AML-193 (cell line): ENCODE measurements around the gene ZBTB47.
A peak's percentile ranks its signal among the peaks of the same experiment; 100 is the strongest.

Source experiments
- DNase-seq, 2 experiments: peaks; one replicate each; lab custom pipeline; 2025; lab: John Stamatoyannopoulos, UW

Gene ZBTB47

GRCh38 chr3:42653560-42654330 is at the start of gene ZBTB47:
Gene ZBTB47 (plus strand): TSS chr3:42653697. CDS start chr3:42658356, 4,659 bp downstream.
- peak; percentile 41 to 50 for DNase-seq

- no peak for DNase-seq
These were observed 47.8 kb upstream of the ZBTB47 start for GRCh38 chr3:42605546-42606173.

GRCh38 chr3:42608581-42608980 is 44.9 kb upstream of the ZBTB47 start:
- no peak for DNase-seq

GRCh38 chr3:42610976-42611375 is 42.5 kb upstream of the ZBTB47 start:
- no peak for DNase-seq

GRCh38 chr3:42612217-42612616 is 41.3 kb upstream of the ZBTB47 start:
- DNase-seq, result no peak

- DNase-seq, result no peak
These were observed 40.6 kb upstream of the ZBTB47 start for GRCh38 chr3:42612928-42613327.

DNA sequence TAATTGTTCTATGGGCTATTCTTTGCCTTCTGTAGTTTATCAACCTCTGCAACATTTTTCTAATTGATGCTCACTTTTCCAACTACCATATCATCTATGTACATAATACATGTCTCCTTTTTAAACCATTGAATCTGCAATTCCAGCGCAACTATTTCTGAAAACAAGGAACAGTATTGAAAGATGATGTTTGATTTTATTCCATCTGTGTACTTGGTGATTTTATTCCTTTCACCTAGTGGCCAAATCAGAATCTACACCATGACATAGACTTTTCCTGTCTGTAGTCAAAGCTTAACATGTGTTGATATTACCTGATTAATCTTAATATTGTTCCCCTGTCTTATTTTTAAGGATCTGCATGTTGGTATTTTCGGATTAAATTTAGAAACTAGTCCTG is 40.0 kb upstream of the ZBTB47 start:
- peak; percentile 26 to 54 for DNase-seq

DNA sequence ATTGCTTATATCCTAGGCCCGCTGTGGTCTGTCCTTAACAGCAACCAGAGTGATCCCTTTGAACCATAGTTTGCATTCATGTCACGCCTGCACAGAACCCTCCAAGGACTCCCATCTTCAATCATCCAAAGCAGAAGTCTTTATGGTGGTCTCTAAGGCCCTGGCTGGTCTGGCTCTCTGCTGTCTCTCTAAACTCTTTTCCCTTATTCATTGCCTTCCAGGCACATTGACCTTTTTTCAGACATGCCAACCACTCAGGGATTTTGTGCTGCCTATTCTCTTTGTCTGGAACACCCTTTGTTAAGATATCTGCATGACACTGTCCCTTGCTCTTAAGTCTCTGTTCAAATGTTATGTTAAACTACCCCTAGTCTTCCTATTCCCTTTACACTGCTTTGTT is 21.9 kb upstream of the ZBTB47 start:
- DNase-seq, result no peak

DNA sequence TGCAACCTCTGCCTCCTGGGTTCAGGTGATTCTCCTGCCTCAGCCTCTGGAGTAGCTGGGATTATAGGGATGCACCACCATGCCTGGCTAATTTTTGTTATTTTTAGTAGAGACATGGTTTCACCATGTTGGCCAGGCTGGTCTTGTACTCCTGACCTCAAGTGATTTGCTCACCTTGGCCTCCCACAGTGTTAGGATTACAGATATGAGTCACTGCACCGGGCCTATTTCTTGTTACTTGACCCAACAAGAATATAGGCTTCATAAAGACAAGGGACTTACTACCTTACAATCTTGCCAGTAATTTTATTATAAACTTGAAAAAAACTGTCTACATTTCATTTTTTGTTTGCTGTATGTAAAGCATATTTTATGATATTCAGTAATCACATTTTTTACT is 21.4 kb upstream of the ZBTB47 start:
- DNase-seq, result no peak

GRCh38 chr3:42633544-42633943 is 20.0 kb upstream of the ZBTB47 start:
- no peak for DNase-seq

GRCh38 chr3:42635111-42635510 is 18.4 kb upstream of the ZBTB47 start:
- peak; percentile 26 to 31 for DNase-seq

DNA sequence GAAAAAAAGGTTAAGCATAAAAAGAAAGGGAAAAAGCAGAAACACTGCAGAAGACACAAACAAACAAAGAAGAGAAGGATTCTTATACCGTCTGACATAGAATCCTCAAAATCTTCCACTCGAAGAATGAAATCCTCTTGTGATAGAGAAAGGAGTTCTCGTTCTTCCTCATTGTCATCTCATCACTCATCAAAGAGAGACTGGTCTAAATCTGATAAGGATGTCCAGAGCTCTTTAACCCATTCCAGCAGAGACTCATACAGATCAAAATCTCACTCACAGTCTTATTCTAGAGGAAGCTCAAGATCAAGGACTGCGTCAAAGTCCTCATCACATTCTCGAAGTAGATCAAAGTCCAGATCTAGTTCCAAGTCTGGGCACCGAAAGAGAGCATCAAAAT is 16.5 kb upstream of the ZBTB47 start:
- no peak for DNase-seq

DNA sequence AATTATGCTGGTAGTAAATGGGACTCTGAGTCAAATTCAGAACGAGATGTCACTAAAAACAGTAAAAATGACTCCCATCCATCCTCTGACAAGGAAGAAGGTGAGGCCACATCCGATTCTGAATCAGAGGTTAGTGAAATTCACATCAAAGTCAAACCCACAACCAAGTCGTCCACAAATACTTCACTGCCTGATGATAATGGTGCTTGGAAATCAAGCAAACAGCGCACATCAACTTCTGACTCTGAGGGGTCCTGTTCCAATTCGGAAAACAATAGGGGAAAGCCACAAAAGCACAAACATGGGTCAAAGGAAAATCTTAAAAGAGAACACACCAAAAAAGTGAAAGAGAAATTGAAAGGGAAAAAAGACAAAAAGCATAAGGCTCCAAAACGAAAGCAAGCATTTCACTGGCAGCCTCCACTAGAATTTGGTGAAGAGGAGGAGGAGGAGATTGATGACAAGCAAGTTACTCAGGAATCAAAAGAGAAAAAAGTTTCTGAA is 15.1 kb upstream of the ZBTB47 start:
- DNase-seq, result no peak

- DNase-seq, result no peak
These were observed 14.3 kb upstream of the ZBTB47 start for GRCh38 chr3:42639192-42639591.

- no peak for DNase-seq
These were observed 13.4 kb upstream of the ZBTB47 start for GRCh38 chr3:42640129-42640528.

DNA sequence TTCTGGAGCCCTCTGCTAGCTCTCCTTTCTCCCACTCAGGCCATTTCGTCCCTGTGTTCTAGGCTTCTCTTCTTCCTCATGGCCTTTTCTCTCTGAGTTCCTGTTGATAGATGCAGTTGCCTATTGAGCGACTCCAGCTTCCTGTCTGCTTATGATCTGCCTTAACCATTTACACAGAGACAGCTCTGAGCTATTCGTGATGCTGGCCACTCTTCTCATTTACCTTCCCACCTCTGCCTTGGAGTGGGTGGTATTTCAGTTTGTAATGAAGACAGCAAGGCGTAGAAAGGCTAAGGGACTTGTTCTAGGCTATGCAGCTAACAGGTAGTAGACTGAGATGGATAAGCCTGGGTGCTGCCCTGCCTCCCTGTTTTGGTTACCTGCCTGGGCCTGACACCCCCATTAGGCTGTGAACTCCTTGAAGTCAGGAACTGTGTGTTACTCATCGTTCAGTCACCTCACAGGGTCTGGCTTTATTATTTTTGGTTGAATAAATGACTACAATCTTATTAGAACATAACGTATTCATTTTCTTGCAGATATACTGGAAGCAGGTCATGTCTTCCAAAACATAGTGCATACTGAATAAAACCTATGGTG is 12.6 kb upstream of the ZBTB47 start:
- no peak for DNase-seq

- no peak for DNase-seq
These were observed 5.6 kb upstream of the ZBTB47 start for GRCh38 chr3:42647821-42648459.

DNA sequence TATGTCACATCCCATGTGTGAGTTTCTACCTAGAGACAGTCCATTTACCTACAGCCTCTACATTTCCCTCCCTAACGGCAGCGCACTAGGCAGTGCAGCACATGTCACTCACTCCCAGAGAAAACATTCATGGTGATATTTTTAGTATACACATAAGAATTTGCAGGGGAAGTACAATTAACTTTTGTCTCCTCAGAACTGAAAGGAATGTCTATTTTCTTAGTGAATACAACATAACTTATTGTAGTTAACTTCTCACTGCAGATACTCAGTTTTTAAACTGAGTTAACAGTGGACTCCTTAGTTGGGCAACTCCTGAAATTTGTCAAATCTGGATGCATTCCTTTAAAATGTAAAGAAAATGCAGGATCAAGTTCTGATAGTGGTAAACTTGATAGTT is 4.5 kb upstream of the ZBTB47 start:
- no peak for DNase-seq

- DNase-seq, result no peak
These were observed 3.7 kb upstream of the ZBTB47 start for GRCh38 chr3:42649783-42650182.

GRCh38 chr3:42651248-42652091 is 2.0 kb upstream of the ZBTB47 start:
- no peak for DNase-seq

DNA sequence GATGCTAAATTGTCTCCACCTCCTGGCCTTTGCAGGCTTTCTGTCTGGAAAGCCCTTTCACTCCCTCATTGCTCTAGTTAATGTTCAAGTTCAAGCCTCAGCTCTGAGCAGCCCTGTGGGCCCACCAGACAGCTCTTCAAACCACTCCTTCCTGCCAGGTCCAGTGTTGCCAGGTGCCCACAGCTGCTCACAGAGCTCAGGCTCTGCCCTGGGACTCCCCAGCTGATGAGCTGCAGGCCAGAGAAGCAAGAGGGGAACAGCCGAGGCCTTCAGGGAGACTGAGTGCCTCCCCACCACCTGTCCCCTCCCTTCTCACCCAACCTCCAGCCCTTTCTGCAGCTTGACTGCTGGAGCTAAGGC is 1.3 kb upstream of the ZBTB47 start:
- no peak for DNase-seq
